Tibial nerve (tissue), 4 donors: ENCODE results near the gene MARVELD1. TPM values are rescaled to one million over a fixed set of nuclear protein-coding genes. Genes with fewer than 3 reads are reported as not detected.

Experiments
- DNase-seq, 2 donors: peaks; one replicate each; pipeline ENCODE4 v3.0.0-alpha.2; 2019; ENCODE audit warnings: low spot score in 2 of 2
- H3K27ac ChIP-seq, 4 donors: fragments of 200-600 bp; sonication (generic) in 3 of 4; one replicate each; pipeline ENCODE4 v1.5.1; 2017 to 2019; ENCODE audit warnings: mild to moderate bottlenecking in 1 of 4
- H3K27me3 ChIP-seq, 2 donors: fragments of 200-600 bp; sonication (generic) in 1 of 2; one replicate each; pipeline versions ENCODE4 v1.5.1 to v1.6.0; 2017 to 2019
- H3K36me3 ChIP-seq, 3 donors: fragments of 200-600 bp; sonication (generic); one replicate each; pipeline ENCODE4 v1.5.1; 2018 to 2019
- H3K4me1 ChIP-seq, 4 donors: fragments of 200-600 bp; sonication (generic) in 3 of 4; one replicate each; pipeline ENCODE4 v1.5.1; 2017 to 2019
- H3K4me3 ChIP-seq, 4 donors: fragments of 200-600 bp; sonication (generic) in 3 of 4; one replicate each; pipeline ENCODE4 v1.5.1; 2017 to 2019; ENCODE audit warnings: mild to moderate bottlenecking in 1 of 4, moderate library complexity in 1 of 4
- H3K9me3 ChIP-seq, 4 donors: fragments of 200-600 bp; sonication (generic) in 3 of 4; one replicate each; pipeline ENCODE4 v1.5.1; 2017 to 2019
- EP300 ChIP-seq, 2 donors: sonication (generic); formaldehyde crosslinking; IDR thresholded peaks; one replicate each; pipeline ENCODE4 v1.6.1; 2017; ENCODE audit warnings: antibody characterized with exemption in 2 of 2, mild to moderate bottlenecking in 1 of 2
- POLR2A ChIP-seq, 2 donors: fragments of 450-650 bp; IDR thresholded peaks; one replicate each; pipeline ENCODE4 v1.6.1; 2017; ENCODE audit warnings: antibody characterized with exemption in 2 of 2, mild to moderate bottlenecking in 2 of 2, moderate library complexity in 2 of 2
- WGBS, 2 donors: methylation state at CpG; one replicate each; pipeline ENCODE4 v1.1.5; 2018; 5-methylcytosine and 5-hydroxymethylcytosine counted together
- total RNA-seq, 4 donors: library from RNA; depleted of rRNA; stranded (reverse); fragments of >200 nt; gene quantifications; one replicate each; pipeline ENCODE4 v1.1.0, GENCODE V29; 2016
- TF ChIP-seq, protein P1 (sequence below), 5 experiments: fragments of 200-600 bp in 3 of 5; fragments of 450-650 bp in 2 of 5; sonication (generic) in 3 of 5; IDR thresholded peaks; one replicate each; pipeline ENCODE4 v1.5.1; 2016 to 2019; ENCODE audit warnings: antibody characterized with exemption in 5 of 5, mild to moderate bottlenecking in 3 of 5, moderate library complexity in 2 of 5

The MARVELD1 gene
- total RNA-seq, 4 donors from 2014 or later, result 28.0 to 45.3 (median 42.2) TPM

- 25 to 29% methylated on average over 1 to 2 of the region's 2 CpGs for WGBS, 2 donors
- DNase-seq, result peak in 1 of 2 donors; percentile 34
- H3K4me1 ChIP-seq, result peaks cover 0 to 73% (median 36%) of the 10 kb centered on the region in 4 donors
- no peak for TF ChIP-seq POLR2A (IDR thresholded peaks at IDR 0.05)
- TF ChIP-seq, protein P1, sequence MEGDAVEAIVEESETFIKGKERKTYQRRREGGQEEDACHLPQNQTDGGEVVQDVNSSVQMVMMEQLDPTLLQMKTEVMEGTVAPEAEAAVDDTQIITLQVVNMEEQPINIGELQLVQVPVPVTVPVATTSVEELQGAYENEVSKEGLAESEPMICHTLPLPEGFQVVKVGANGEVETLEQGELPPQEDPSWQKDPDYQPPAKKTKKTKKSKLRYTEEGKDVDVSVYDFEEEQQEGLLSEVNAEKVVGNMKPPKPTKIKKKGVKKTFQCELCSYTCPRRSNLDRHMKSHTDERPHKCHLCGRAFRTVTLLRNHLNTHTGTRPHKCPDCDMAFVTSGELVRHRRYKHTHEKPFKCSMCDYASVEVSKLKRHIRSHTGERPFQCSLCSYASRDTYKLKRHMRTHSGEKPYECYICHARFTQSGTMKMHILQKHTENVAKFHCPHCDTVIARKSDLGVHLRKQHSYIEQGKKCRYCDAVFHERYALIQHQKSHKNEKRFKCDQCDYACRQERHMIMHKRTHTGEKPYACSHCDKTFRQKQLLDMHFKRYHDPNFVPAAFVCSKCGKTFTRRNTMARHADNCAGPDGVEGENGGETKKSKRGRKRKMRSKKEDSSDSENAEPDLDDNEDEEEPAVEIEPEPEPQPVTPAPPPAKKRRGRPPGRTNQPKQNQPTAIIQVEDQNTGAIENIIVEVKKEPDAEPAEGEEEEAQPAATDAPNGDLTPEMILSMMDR (IDR thresholded peaks at IDR 0.05), result peak in 4 of 5 experiments; percentile 3 to 48 (median 28)
- peak in 1 of 2 donors; percentile 22 for TF ChIP-seq EP300 (IDR thresholded peaks at IDR 0.05)
- H3K9me3 ChIP-seq, result no peaks in the 10 kb centered on the region
- peak overlapping the region; percentile 58 to 94 (median 86) for H3K4me3 ChIP-seq
- no peaks in the 10 kb centered on the region for H3K27me3 ChIP-seq
- no peaks in the 10 kb centered on the region for H3K36me3 ChIP-seq
- peak overlapping the region; percentile 90 to 100 (median 98) for H3K27ac ChIP-seq
Observed at GRCh38 chr10:97685395-97685958, 28.1 kb upstream of the MARVELD1 start.

DNA sequence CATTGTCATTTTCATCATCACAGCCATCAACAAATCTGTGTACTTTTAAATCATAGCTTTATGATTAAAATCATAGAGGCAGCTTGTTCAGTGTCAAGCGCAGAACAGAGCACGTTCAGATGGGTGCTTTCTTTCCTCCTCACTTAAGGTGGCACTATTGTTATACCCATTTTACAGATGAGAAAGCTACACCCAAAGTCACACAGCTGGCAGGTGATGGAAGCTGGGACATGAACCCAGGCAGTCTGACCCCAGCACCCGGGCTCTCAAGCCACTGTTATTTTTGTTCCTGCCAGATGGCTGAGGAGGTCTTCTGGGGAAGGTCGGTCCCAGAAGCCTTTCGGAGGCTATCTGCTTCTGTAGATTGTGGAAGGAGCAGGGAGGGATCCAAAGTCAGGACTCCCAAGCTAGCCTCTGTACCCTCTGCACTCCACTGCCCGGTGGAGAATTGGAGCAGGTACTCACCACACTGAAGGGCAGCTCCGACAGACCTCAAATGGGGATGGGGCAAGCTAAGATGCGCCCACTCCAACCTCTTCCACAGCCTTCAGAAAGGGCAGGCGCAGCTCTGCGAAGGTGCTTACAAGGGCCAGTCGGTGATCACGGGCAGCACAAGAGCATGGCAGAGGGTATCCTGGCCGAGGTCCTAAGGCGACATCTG lies 27.1 kb upstream of the MARVELD1 start:
- Histone ChIP-seq H3K36me3 (no peaks in the 10 kb centered on the region), H3K4me1 (peaks cover 0 to 73% (median 36%) of the 10 kb centered on the region in 4 donors), H3K27me3 (no peaks in the 10 kb centered on the region), H3K9me3 (no peaks in the 10 kb centered on the region), H3K27ac (peak overlapping the region; percentile 90 to 100 (median 98)), H3K4me3 (peak overlapping the region; percentile 58 to 94 (median 86))
- TF ChIP-seq, protein P1 (IDR thresholded peaks at IDR 0.05), result no peak
- TF ChIP-seq POLR2A (IDR thresholded peaks at IDR 0.05) (no peak), EP300 (IDR thresholded peaks at IDR 0.05) (no peak)
- DNase-seq, result no peak
- 12 to 18% methylated on average over 9 to 14 of the region's 14 CpGs for WGBS, 2 donors

DNA sequence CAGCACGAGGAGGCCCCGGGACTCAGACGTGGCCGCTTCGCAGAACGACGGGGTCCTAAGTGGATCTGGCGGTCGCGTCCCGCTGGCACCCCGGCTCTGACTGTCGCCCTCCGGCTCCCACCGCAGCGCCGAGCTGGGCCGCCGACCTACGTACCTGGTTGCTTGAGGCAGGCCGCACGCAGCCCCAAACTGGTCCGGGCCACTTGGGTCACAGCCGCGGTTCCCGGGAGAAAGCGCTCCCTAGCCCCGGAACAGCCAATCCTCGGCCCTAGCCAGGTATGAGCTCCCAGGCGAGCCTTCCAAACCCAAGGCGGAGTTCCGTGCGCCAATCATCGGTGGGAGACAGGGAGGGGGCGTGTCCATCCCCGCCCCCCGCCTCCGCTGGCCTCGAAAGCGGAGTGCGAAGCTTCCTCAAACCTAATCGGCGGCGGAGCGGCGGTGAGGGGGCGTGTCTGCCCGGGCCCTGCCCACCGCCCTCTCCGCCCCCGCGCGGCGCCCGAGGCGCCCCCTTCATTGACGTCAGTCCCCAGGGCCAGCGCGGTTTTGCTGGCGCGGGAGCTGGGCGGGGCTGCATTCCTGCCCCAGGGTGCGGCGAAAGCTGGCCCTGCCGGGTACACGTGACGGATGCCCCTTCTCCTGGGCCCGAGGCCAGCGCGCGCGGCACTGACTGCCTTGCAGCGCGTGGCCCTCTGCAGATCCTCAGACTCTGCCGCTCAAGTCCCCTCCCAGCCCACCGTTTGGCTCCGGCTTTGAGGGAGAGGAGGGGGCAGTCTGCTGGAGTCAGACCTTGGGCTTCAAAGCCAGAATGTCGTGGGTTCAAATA lies 26.4 kb upstream of the MARVELD1 start, which contains the start of gene AVPI1:
Gene AVPI1 (minus strand): TSS at position 280 of the 823 bp plus-strand sequence. CDS start 7,336 bp downstream, outside the sequence.
- Histone ChIP-seq H3K27ac (peak within 1 kb of the TSS; percentile 90 to 100 (median 98)), H3K4me1 (peaks cover 0 to 68% (median 34%) of the 10 kb centered on the region in 4 donors), H3K9me3 (no peaks in the 10 kb centered on the region), H3K4me3 (peak within 1 kb of the TSS; percentile 58 to 94 (median 86)), H3K36me3 (no peaks in the 10 kb centered on the region), H3K27me3 (no peaks in the 10 kb centered on the region)
- TF ChIP-seq, protein P1 (IDR thresholded peaks at IDR 0.05), result peak in 1 of 5 experiments; percentile 19
- TF ChIP-seq EP300 (IDR thresholded peaks at IDR 0.05) (peak; percentile 95 to 99), POLR2A (IDR thresholded peaks at IDR 0.05) (peak; percentile 99)
- peak; percentile 93 to 96 for DNase-seq
- WGBS, 2 donors, result 0 to 1% methylated on average over 60 to 64 of the region's 78 CpGs

DNA sequence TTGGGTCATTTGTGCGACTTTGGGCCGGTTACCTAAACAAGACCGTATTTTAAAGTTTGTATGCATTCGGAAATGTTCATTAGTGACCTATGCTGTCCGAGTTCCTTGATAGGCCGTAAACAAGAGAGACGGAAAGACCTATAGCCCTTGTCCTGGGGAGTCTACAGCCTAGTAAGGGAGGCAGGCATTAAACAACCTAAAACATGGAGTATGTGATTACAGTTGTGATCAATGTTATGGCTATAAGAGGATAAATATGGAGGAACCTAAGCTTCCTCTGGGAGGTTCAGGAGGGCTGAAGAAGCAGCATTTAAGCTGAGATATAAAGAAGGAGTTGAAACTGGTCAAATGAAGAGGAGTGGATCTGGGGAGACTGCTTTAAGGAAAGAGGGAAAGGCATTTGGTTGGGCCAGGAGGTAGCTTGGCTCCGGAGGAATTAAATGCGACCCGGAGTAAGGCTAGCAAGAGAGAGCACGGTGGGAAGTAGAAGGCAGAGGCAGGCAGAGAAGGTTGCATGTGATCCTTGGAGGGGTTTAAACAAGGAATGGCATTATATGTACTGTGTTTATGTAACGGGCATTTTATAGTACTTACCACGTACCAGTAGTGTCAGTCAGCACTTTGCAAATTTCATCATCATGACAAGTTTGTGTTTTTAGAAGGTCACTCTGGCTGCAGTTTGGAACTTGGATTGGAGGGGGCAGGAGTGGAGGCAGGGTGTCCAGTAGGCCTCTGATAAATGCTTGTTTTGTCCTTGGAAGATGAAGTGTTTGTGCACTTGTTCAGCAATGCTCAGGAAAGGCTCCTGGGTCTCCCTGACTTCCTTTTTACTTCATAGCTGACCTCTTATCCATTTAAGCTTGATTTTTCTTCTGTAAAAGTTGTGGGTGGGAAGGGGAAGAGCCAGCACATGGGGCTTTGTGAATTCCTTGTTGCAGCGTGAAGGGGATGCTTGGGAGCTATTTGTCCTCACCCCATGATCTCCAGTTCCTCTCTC lies 25.4 kb upstream of the MARVELD1 start:
- Histone ChIP-seq H3K27me3 (no peaks in the 10 kb centered on the region), H3K4me3 (peak overlapping the region; percentile 40 to 89 (median 71)), H3K36me3 (no peaks in the 10 kb centered on the region), H3K27ac (peak overlapping the region; percentile 90 to 100 (median 98)), H3K4me1 (peaks cover 0 to 59% (median 31%) of the 10 kb centered on the region in 4 donors), H3K9me3 (no peaks in the 10 kb centered on the region)
- peak in 1 of 2 donors; percentile 36 for DNase-seq
- WGBS, 2 donors, result 19 to 24% methylated on average over 14 of the region's 14 CpGs
- TF ChIP-seq EP300 (IDR thresholded peaks at IDR 0.05), result peak; percentile 4 to 88
- TF ChIP-seq, protein P1 (IDR thresholded peaks at IDR 0.05), result no peak
- TF ChIP-seq POLR2A (IDR thresholded peaks at IDR 0.05), result no peak
